Panc1 (cell line): ENCODE data around the gene TRIM14. TPM values are rescaled to one million over a fixed set of nuclear protein-coding genes. Genes with fewer than 3 reads are reported as not detected.

Experiments used
- ATAC-seq: fragments of 200-7000 bp; cut with Tn5 transposase; 2 replicates; pipeline ENCODE4 v1.9.1; 2020; ENCODE audit warnings: mild to moderate bottlenecking, moderate library complexity
- BruUV-seq: library from RNA; stranded (reverse); fragments of 400-500 nt; replicated peaks from 2 replicates; lab custom pipeline; 2021; lab: Mats Ljungman, UMichigan
- CTCF ChIA-PET: fragments of 300-600 bp; sonication (Branson Sonifier 250); formaldehyde crosslinking; loops from one replicate; lab custom pipeline; 2022; ENCODE audit warnings: antibody characterized with exemption; lab: Charles Lee
- POLR2A ChIA-PET: fragments of 300-600 bp; sonication (Branson Sonifier 250); formaldehyde crosslinking; loops from one replicate; lab custom pipeline; 2022; ENCODE audit warnings: antibody characterized with exemption; lab: Charles Lee
- DNase-seq: peaks from one replicate; pipeline ENCODE4 v3.0.0-alpha.2; 2010; ENCODE audit warnings: low read depth, low spot score
- H3K27ac ChIP-seq: 2 replicates; pipeline ENCODE4 v1.5.1; 2011; ENCODE audit warnings: mild to moderate bottlenecking, low read length, inconsistent platforms
- H3K27me3 ChIP-seq: fragments of 200-500 bp; sonication (Bioruptor generic); 2 replicates; pipeline ENCODE4 v1.6.0; 2014; ENCODE audit warnings: low read length, inconsistent platforms; ENCODE audit not compliant: control insufficient read depth, insufficient read depth
- H3K36me3 ChIP-seq: fragments of 200-500 bp; sonication (Bioruptor generic); 2 replicates; pipeline ENCODE4 v1.5.1; 2014; ENCODE audit warnings: inconsistent platforms, mild to moderate bottlenecking, low read length, moderate library complexity; ENCODE audit not compliant: control insufficient read depth, insufficient read depth
- H3K4me1 ChIP-seq: 2 replicates; pipeline ENCODE4 v1.5.1; 2011; ENCODE audit warnings: inconsistent platforms, mild to moderate bottlenecking, low read length, moderate library complexity; ENCODE audit not compliant: control insufficient read depth, insufficient read depth
- H3K4me3 ChIP-seq, 2 experiments: 2 replicates each; pipeline ENCODE4 v1.5.1; 2011 to 2012; ENCODE audit warnings: low read depth in 2 of 2, low read length in 2 of 2, mild to moderate bottlenecking in 2 of 2, inconsistent platforms in 1 of 2, moderate library complexity in 1 of 2
- H3K9me3 ChIP-seq: fragments of 200-500 bp; sonication (Bioruptor generic); 2 replicates; pipeline ENCODE4 v1.5.1; 2014; ENCODE audit warnings: low read depth, mild to moderate bottlenecking, inconsistent platforms, low read length, moderate library complexity; ENCODE audit not compliant: control insufficient read depth, insufficient read depth
- POLR2AphosphoS5 ChIP-seq: IDR thresholded peaks from 2 replicates; pipeline ENCODE4 v1.6.1; 2012; ENCODE audit warnings: mild to moderate bottlenecking, low read depth, low read length, moderate library complexity
- SIN3A ChIP-seq: IDR thresholded peaks from 2 replicates; pipeline ENCODE4 v1.6.1; 2012; ENCODE audit warnings: low read depth, mild to moderate bottlenecking, low read length, moderate library complexity, borderline replicate concordance; ENCODE audit not compliant: insufficient read depth
- TCF7L2 ChIP-seq: IDR thresholded peaks from 2 replicates; pipeline ENCODE4 v1.6.1; 2011; ENCODE audit warnings: mild to moderate bottlenecking, low read depth, low read length, inconsistent platforms
- in situ Hi-C: cut with HindIII; loops from 2 replicates; pipeline ENCODE4 v1.10.0; 2016; ENCODE audit warnings: low sequenced_read_pairs, low pct_unique_long_range_greater_than_20kb
- intact Hi-C: fragments of 100-400 bp; cut with micrococcal nuclease; formaldehyde crosslinking; loops from one replicate; pipeline ENCODE4 v1.10.0; 2022; ENCODE audit not compliant: unreplicated experiment
- total RNA-seq: library from RNA; stranded (reverse); gene quantifications from one replicate; pipeline ENCODE4 v1.2.1, GENCODE V29; 2021; ENCODE audit not compliant: unreplicated experiment
- TF ChIP-seq, protein P1 (sequence below): fragments of 450-650 bp; IDR thresholded peaks from 2 replicates; pipeline ENCODE4 v1.5.1; 2017; ENCODE audit warnings: mild to moderate bottlenecking
- TF ChIP-seq, protein P2 (sequence below), 2 experiments: IDR thresholded peaks; 2 replicates each; pipeline ENCODE4 v1.6.1; 2011 to 2012; ENCODE audit warnings: low read depth in 2 of 2, control low read depth in 1 of 2, low read length in 1 of 2, mild to moderate bottlenecking in 1 of 2, moderate library complexity in 1 of 2; ENCODE audit not compliant: insufficient read depth in 1 of 2

TRIM14 gene
- total RNA-seq, 1 experiment from 2014 or later: 9.7 TPM

DNA sequence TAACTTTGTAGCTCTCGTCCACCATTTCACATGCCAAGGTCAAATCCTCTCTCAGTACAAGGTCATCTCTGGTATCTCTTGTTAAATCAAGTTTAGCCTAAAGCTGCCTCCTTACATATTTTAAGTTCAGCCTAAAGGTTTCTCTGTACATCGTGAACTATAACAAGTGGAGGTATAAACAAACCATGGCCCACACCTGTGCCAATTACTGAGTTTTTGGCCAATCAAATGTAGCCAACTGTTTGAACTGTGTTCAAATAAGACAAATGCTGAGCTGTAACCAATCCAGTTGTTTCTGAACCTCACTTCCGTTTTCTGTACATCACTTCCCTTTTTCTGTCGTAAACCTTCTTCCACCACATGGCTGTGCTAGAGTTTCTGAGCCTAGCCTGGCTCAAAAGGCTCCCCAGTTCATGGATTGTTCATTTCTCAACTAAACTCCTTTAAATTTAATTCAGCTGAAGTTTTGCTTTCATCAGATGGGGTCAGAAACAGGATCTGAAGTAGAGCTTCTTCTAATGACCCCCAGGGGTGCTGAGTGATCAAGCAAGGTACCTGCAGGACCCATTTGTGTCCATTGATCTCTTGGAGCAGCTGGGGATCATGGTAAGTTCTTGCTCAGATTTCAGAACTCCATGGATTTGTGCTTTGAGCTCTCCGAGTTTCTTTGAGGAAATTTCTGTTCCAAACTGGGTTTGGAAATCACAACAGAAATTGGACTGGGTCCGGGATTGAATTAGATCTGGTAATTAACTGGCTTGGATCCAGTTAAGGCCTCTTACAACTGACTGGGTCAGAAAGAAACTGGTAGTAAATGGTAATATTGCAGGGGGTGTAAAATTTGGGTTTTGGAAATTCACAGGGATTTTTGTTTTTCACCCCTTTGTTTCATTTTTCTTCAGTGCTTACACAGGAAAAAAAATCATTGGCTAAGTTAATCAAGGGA is 73.5 kb downstream of the TRIM14 start:
- H3K36me3 ChIP-seq: peaks cover 9% of the 10 kb centered on the region; the same call in 1 of the 2 replicates
- H3K4me1 ChIP-seq: no peaks in the 10 kb centered on the region; the same call in 1 of the 2 replicates
- no TSS peak for BruUV-seq
- H3K27me3 ChIP-seq: no peaks in the 10 kb centered on the region
- DNase-seq: no peak
- no peak overlapping the region for H3K27ac ChIP-seq
- H3K4me3 ChIP-seq: no peak overlapping the region
- intact Hi-C loops: no loop called here
- TF ChIP-seq, protein P1, sequence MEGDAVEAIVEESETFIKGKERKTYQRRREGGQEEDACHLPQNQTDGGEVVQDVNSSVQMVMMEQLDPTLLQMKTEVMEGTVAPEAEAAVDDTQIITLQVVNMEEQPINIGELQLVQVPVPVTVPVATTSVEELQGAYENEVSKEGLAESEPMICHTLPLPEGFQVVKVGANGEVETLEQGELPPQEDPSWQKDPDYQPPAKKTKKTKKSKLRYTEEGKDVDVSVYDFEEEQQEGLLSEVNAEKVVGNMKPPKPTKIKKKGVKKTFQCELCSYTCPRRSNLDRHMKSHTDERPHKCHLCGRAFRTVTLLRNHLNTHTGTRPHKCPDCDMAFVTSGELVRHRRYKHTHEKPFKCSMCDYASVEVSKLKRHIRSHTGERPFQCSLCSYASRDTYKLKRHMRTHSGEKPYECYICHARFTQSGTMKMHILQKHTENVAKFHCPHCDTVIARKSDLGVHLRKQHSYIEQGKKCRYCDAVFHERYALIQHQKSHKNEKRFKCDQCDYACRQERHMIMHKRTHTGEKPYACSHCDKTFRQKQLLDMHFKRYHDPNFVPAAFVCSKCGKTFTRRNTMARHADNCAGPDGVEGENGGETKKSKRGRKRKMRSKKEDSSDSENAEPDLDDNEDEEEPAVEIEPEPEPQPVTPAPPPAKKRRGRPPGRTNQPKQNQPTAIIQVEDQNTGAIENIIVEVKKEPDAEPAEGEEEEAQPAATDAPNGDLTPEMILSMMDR: no peak
- TF ChIP-seq POLR2AphosphoS5 (no peak), SIN3A (no peak), TCF7L2 (no peak)
- TF ChIP-seq, protein P2, sequence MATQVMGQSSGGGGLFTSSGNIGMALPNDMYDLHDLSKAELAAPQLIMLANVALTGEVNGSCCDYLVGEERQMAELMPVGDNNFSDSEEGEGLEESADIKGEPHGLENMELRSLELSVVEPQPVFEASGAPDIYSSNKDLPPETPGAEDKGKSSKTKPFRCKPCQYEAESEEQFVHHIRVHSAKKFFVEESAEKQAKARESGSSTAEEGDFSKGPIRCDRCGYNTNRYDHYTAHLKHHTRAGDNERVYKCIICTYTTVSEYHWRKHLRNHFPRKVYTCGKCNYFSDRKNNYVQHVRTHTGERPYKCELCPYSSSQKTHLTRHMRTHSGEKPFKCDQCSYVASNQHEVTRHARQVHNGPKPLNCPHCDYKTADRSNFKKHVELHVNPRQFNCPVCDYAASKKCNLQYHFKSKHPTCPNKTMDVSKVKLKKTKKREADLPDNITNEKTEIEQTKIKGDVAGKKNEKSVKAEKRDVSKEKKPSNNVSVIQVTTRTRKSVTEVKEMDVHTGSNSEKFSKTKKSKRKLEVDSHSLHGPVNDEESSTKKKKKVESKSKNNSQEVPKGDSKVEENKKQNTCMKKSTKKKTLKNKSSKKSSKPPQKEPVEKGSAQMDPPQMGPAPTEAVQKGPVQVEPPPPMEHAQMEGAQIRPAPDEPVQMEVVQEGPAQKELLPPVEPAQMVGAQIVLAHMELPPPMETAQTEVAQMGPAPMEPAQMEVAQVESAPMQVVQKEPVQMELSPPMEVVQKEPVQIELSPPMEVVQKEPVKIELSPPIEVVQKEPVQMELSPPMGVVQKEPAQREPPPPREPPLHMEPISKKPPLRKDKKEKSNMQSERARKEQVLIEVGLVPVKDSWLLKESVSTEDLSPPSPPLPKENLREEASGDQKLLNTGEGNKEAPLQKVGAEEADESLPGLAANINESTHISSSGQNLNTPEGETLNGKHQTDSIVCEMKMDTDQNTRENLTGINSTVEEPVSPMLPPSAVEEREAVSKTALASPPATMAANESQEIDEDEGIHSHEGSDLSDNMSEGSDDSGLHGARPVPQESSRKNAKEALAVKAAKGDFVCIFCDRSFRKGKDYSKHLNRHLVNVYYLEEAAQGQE (IDR thresholded peaks at IDR 0.05; ENCODE audit: insufficient read depth in 1 of 2, low read depth in 2 of 2, low read length in 1 of 2): no peak
- no peak for ATAC-seq
- in situ Hi-C loops: no loop called here
- POLR2A ChIA-PET: no interaction called here
- CTCF ChIA-PET: no interaction called here
- no peaks in the 10 kb centered on the region for H3K9me3 ChIP-seq

DNA sequence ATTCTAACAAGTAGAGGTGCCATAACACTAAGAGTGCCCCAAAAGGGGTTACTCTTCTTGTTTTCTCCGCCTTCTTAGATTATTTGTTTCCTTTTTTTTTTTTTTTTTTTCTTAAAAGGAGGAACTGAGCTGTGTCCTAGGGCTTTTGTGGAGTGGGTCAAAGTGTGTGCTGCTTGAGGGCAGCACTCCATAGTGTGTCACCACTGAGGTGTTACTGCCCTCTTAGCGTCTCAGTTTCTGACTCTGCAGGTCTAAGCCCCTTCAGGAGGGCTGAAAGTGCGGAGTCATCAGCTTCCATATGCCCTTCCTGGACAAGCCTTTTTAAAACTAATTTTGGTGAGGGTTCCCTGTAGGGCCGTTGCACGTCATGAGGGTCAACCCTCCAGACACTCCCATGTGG is 75.1 kb downstream of the TRIM14 start:
- CTCF ChIA-PET: no interaction called here
- H3K4me3 ChIP-seq: no peak overlapping the region
- ATAC-seq (no peak), DNase-seq (no peak)
- in situ Hi-C loops: no loop called here
- POLR2A ChIA-PET: no interaction called here
- H3K36me3 ChIP-seq: peaks cover 9% of the 10 kb centered on the region; the same call in 1 of the 2 replicates
- no peak overlapping the region for H3K27ac ChIP-seq
- intact Hi-C loops: no loop called here
- H3K9me3 ChIP-seq: no peaks in the 10 kb centered on the region
- H3K4me1 ChIP-seq: no peaks in the 10 kb centered on the region; the same call in 1 of the 2 replicates
- no peaks in the 10 kb centered on the region for H3K27me3 ChIP-seq
- BruUV-seq: no TSS peak
- TF ChIP-seq POLR2AphosphoS5 (no peak), TCF7L2 (no peak), SIN3A (no peak)
- TF ChIP-seq, protein P2 (IDR thresholded peaks at IDR 0.05; ENCODE audit: insufficient read depth in 1 of 2, low read depth in 2 of 2, low read length in 1 of 2): no peak
- TF ChIP-seq, protein P1: no peak
